Thoracic aorta (tissue), 2 donors: ENCODE data around the gene TBATA. TPM values are rescaled to one million over a fixed set of nuclear protein-coding genes. Genes with fewer than 3 reads are reported as not detected.

Source experiments
- ATAC-seq: fragments of 150-250 bp; one replicate; pipeline ENCODE4 v1.8.0; 2017; ENCODE audit warnings: low read depth; ENCODE audit not compliant: insufficient number of reproducible peaks, low FRiP score
- DNase-seq: peaks from one replicate; pipeline ENCODE4 v3.0.0-alpha.2; 2020; ENCODE audit warnings: low spot score
- H3K27ac ChIP-seq, 2 donors: fragments of 200-600 bp; sonication (generic); 1 replicate in 1 of 2; 2 replicates in 1 of 2; pipeline ENCODE4 v1.5.1; 2016; ENCODE audit warnings: mild to moderate bottlenecking in 2 of 2, moderate library complexity in 2 of 2
- H3K27me3 ChIP-seq: fragments of 200-600 bp; sonication (generic); replicated peaks from 2 replicates; pipeline ENCODE4 v1.6.0; 2016; ENCODE audit warnings: mild to moderate bottlenecking; ENCODE audit not compliant: insufficient read depth
- H3K36me3 ChIP-seq: fragments of 200-600 bp; sonication (generic); one replicate; pipeline ENCODE4 v1.5.1; 2016
- H3K4me1 ChIP-seq, 2 donors: fragments of 200-600 bp; sonication (generic); 1 replicate in 1 of 2; 2 replicates in 1 of 2; pipeline versions ENCODE4 v1.5.1 to v1.6.0; 2016; ENCODE audit warnings: low read depth in 2 of 2, mild to moderate bottlenecking in 1 of 2; ENCODE audit not compliant: control insufficient read depth in 1 of 2
- H3K4me3 ChIP-seq: fragments of 200-600 bp; sonication (generic); 2 replicates; pipeline ENCODE4 v1.5.1; 2016; ENCODE audit warnings: mild to moderate bottlenecking
- H3K9me3 ChIP-seq: fragments of 200-600 bp; sonication (generic); 2 replicates; pipeline ENCODE4 v1.5.1; 2016
- CTCF ChIP-seq: fragments of 200-600 bp; sonication (generic); IDR thresholded peaks from one replicate; pipeline ENCODE4 v1.5.1; 2019; ENCODE audit warnings: antibody characterized with exemption
- total RNA-seq, 2 donors: library from RNA; depleted of rRNA; stranded (reverse); fragments of >200 nt; gene quantifications; one replicate each; pipeline versions ENCODE4 v1.1.0 to v1.2.3, GENCODE V29; 2016

Gene TBATA
- total RNA-seq, 2 donors from 2014 or later, result not detected

- H3K4me3 ChIP-seq, result no peak overlapping the region
Measured at GRCh38 chr10:70791386-70792039, 6.3 kb upstream of the TBATA start.

GRCh38 chr10:70786799-70787415, 1.7 kb upstream of the TBATA start:
- Histone ChIP-seq H3K9me3 (no peaks in the 10 kb centered on the region), H3K27me3 (no peaks in the 10 kb centered on the region), H3K36me3 (no peaks in the 10 kb centered on the region), H3K27ac (no peak overlapping the region), H3K4me1 (no peaks in the 10 kb centered on the region), H3K4me3 (no peak overlapping the region)
- TF ChIP-seq CTCF, result no peak
- no peak for ATAC-seq
- no peak for DNase-seq

More at GRCh38 chr10:70791386-70792039, 6.3 kb upstream of the TBATA start:
- no peak for TF ChIP-seq CTCF
- ATAC-seq (no peak), DNase-seq (no peak)
- Histone ChIP-seq H3K9me3 (no peaks in the 10 kb centered on the region), H3K4me1 (no peaks in the 10 kb centered on the region), H3K27me3 (no peaks in the 10 kb centered on the region), H3K27ac (no peak overlapping the region), H3K36me3 (no peaks in the 10 kb centered on the region)

GRCh38 chr10:70784471-70784870, 706 bp downstream of the TBATA start:
- no peak overlapping the region for H3K27ac ChIP-seq
- DNase-seq (no peak), ATAC-seq (no peak)
- no peak overlapping the region for H3K4me3 ChIP-seq
- no peaks in the 10 kb centered on the region for H3K9me3 ChIP-seq
- no peaks in the 10 kb centered on the region for H3K4me1 ChIP-seq
- no peaks in the 10 kb centered on the region for H3K36me3 ChIP-seq
- TF ChIP-seq CTCF, result no peak
- no peaks in the 10 kb centered on the region for H3K27me3 ChIP-seq

GRCh38 chr10:70784016-70784415, 1.2 kb downstream of the TBATA start:
- TF ChIP-seq CTCF, result no peak
- no peak for ATAC-seq
- H3K4me3 ChIP-seq, result no peak overlapping the region

GRCh38 chr10:70782746-70783680, 2.2 kb downstream of the TBATA start:
- Histone ChIP-seq H3K9me3 (no peaks in the 10 kb centered on the region), H3K4me3 (no peak overlapping the region), H3K36me3 (no peaks in the 10 kb centered on the region), H3K4me1 (no peaks in the 10 kb centered on the region), H3K27me3 (no peaks in the 10 kb centered on the region), H3K27ac (no peak overlapping the region)
- ATAC-seq, result no peak
- DNase-seq, result no peak
- TF ChIP-seq CTCF, result no peak

More at GRCh38 chr10:70784016-70784415, 1.2 kb downstream of the TBATA start:
- Histone ChIP-seq H3K27ac (no peak overlapping the region), H3K36me3 (no peaks in the 10 kb centered on the region), H3K4me1 (no peaks in the 10 kb centered on the region), H3K9me3 (no peaks in the 10 kb centered on the region), H3K27me3 (no peaks in the 10 kb centered on the region)
- no peak for DNase-seq
